Measurements from ENCODE around the gene CNNM1.

- TF ChIP-seq CTCF (IDR thresholded peaks at IDR 0.05) (no peak), POLR2A (IDR thresholded peaks at IDR 0.05) (no peak)
These were observed 16.2 kb downstream of the CNNM1 start for GRCh38 chr10:99345350-99345749.
